NCI-H2171 treated with DMSO at 0.1 percent for 48 hours (cell line): ENCODE results near the gene URM1.
"Not testable (repeated sequence)": the region's sequence is repeated elsewhere in the genome, so short reads cannot be mapped to it uniquely, and the experiment has no call there.

Source experiments
- DNase-seq: peaks from one replicate; lab custom pipeline; 2025; lab: John Stamatoyannopoulos, UW

Gene URM1

DNA sequence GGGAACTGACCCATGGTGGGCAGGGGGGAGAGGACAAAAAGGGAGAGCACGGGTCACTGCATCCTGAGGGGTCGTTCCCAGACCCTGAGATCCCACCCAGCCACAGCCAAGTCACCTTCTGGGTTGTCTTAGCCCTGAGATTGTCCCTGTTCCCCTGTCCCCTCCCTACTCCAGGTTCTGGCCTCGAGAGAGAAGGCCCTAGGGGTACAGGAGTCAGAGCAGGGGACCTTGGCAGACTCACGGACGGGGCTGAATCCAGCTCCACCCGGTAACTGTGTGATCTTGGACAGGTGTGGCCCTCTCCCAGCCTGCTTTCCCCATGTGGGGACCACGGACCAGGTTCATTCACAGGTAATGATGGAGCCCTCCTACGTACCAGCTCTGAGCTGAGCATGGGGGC, 38.3 kb downstream of the URM1 start:
- no peak for DNase-seq

DNA sequence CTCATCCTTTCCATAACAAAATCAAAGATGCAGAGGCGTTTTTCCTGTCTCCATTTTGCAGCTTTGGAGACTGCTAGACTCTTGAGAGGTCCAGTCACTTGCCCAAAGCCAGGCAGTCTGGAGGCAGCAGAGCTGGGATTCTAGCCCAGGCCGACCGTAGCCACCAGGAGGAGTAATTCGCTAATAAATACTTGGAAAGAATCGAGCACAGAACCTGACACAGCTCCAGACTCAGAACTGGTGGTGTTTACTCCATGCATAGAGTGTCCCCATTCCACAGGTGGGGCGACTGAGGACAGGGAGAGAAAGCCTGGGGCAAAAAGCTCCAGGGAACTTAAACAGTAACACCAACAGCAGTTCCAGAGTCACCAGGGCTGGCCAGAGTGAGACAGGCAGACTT, 38.8 kb downstream of the URM1 start:
- DNase-seq: no peak

DNA sequence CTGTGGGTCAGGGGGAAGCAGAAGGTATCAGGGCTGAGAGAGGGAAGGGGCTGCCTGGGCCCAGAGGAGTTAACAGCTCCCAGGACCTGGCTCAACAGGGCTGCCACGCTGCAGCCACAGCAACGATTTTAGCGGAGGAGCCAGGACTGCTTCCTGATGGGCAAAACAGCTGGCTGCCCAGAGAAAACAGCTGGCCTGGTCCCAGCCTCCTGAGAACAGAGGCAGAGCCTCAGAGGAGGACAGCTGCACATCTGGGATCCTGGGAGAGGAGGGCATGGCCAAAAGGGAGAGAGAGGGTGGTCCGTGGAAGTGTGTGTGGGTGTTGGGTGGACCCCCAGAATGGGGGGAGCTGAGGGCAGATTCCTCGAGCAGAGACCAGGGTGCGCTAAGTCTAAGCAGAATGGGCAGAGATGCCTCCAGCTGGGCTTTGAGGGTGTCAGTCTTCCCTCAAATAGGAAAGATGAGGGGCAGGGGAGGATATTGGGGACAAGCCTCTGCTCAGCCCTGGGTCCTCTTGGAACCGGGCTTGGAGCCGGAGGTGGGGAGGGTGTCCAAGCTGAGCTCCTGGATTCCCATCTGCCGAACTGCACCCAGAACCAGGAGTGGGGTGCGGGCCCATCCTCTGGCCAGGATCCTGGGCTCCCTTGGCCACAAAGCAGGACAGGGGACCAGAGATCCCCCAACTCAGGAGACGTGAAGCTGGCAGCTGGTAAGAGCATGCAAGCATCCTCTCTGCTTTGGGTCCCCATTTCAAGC, 40.4 kb downstream of the URM1 start:
- no peak for DNase-seq

GRCh38 chr9:128412120-128412790, 41.1 kb downstream of the URM1 start:
- DNase-seq: peak; percentile 58

- not testable (repeated sequence) for DNase-seq
These were observed 42.6 kb downstream of the URM1 start for GRCh38 chr9:128413728-128414127.

DNA sequence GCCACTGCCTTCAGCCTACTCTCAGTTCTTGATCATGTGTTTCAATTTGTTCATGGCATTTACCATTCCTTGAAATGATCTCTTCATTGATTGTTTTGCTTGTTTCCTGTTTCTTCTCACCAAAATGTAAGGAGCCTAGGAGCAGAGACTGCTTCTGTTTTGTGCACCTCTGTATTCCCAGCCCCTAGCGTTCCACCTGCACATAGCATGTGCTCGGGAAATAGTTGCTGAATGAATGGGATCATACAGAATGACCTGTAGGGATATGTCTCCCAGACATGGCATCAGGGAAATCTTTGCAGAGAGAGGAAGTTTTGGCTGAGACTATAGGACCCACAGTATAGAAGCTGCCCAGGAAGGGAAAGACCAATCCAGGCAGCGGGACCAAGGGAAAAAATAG, 43.3 kb downstream of the URM1 start:
- DNase-seq: no peak

- no peak for DNase-seq
These were observed 44.1 kb downstream of the URM1 start for GRCh38 chr9:128415281-128415680.

DNA sequence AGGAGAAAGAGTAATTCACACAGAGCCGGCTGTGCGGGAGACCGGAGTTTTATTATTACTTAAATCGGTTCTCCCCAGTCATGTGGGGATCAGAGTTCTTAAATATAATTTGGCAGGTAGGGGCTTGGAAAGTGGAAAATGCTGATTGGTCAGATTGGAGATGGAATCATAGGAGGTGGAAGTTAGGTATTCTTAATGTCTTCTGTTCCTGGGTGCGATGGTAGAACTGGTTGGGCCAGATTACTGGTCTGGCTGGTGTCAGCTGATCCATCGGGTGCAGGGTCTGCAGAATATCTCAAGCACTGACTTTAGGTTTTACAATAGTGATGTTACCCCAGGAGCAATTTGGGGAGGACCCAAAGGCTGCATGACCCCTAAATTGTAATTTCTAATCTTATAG, 44.8 kb downstream of the URM1 start:
- DNase-seq: no peak

DNA sequence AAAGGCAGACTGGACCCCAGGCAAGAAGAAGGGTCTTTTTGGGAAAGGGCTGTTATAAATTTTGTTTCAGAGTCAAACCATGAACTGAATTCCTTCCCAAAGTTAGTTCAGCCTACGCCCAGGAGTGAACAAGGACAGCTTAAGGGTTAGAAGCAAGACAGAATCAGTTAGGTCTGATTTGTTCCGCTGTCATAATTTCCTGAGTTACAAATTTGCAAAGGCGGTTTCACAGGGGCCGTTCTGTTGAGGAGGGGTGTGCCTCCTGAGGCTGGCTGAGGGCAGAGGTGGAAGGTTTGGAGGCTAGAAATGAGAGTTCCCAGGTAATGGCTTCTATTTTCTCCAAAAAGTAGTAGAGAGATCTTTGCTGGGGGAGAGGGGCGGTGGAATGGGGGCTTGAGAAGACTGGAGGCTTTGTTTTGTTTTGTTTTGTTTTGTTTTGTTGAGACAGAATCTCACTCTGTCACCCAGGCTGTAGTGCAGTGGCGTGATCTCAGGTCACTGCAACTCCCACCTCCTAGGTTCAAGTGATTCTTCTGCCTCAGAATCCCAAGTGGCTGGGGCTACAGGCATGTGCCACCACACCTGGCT, 45.4 kb downstream of the URM1 start:
- no peak for DNase-seq

- peak; percentile 94 for DNase-seq
These were observed 48.1 kb downstream of the URM1 start for GRCh38 chr9:128419061-128419925.

GRCh38 chr9:128420060-128420650, 49.0 kb downstream of the URM1 start:
- peak; percentile 72 for DNase-seq

DNA sequence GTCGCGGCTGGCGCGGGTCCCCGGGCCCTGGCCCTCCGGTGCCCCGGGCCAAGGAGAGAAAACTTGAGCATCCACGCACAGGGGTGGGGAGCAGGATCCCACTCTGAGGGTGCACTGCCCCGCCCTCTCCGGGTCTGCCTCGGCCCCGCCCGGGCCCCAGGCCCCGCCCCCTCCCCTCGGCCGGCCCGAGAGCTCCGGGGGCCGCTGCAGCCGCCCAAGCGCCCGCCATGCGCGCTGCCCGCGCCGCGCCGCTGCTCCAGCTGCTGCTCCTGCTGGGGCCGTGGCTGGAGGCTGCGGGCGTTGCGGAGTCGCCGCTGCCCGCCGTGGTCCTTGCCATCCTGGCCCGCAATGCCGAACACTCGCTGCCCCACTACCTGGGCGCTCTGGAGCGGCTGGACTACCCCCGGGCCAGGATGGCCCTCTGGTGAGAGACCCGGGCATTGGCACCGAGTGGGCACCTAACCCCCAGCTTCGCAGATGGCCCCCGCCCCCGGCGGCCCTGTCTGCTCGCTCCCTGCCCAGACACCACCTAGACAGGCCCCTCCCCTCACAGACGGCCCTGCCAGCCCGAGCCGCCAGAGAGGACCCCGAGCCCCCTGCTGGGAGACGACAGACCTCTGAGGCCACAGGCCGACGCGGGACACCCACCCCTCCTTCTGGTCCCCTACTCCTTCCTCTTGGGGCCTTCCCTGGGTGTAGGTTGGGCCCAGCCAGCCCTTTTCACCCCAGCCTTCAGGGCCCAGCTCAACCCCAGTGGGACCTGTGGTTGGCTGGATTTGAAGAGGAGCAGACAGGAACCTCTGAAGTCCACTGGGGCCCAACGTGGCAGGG, 49.7 kb downstream of the URM1 start, which contains the start of gene CERCAM:
CERCAM (plus strand) TSS at position 207 of the 831 bp plus-strand sequence; CDS start at position 228, 21 bp downstream.
- DNase-seq: peak; percentile 45

GRCh38 chr9:128421482-128421996, 50.4 kb downstream of the URM1 start:
- DNase-seq: no peak

DNA sequence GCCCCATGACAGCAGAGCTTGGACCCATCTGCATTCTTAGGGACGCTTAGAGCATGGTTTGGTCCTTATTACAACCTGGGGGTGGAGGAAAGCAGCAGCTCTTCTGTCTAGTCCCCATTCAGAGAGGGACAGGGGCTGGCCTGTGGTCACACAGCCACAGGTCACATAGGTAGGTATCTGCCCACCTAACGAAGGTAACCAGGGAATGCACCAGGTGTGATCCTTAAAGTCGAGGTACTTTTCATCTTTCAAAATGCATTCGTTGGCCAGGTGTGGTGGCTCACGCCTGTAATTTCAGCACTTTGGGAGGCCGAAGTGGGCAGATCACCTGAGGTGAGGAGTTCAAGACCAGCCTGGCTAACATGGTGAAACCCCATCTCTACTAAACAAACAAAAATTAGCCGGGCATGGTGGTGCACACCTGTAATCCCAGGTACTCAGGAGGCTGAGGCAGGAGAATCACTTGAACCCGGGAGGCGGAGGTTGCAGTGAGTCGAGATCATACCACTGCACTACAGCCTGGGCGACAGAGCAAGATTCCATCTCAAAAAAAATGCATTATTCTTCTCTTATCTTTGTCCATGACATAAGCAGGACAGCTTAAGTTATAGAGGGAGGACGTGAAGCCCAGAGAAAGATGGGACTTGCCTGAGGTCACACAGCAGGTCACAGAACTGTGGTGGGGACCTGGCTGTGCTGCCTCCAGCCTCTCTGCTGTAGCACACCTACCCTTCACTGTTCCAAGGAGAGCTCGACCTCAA, 51.0 kb downstream of the URM1 start:
- not testable (repeated sequence) for DNase-seq

DNA sequence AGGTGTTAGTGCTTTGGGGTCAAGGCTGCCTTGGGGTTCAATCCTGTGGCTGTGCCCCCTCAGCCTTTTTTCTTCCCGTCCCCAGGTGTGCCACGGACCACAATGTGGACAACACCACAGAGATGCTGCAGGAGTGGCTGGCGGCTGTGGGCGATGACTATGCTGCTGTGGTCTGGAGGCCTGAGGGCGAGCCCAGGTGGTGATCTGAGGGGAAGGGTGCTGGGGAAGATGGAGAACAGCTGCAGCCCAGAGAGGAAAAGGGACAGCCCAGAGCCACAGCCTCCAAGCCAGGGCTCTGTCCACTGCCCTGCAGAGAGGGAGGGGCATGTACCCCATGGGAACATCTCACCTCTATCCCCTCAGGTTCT, 51.6 kb downstream of the URM1 start:
- no peak for DNase-seq

DNA sequence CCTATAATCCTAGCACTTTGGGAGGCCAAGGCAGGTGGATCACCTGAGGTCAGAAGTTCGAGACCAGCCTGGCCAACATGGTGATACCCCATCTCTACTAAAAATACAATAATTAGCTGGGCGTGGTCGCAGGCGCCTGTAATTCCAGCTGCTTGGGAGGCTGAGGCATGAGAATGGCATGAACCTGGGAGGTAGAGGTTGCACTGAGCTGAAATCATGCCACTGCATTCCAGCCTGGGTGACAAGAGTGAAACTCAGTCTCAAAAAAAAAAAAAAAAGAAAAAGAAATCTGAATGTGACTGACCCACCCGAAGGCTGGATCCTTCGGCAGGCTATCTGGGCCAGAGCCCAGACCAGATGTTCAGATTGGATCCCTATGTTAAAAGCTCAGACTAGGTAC, 52.2 kb downstream of the URM1 start:
- DNase-seq: not testable (repeated sequence)

DNA sequence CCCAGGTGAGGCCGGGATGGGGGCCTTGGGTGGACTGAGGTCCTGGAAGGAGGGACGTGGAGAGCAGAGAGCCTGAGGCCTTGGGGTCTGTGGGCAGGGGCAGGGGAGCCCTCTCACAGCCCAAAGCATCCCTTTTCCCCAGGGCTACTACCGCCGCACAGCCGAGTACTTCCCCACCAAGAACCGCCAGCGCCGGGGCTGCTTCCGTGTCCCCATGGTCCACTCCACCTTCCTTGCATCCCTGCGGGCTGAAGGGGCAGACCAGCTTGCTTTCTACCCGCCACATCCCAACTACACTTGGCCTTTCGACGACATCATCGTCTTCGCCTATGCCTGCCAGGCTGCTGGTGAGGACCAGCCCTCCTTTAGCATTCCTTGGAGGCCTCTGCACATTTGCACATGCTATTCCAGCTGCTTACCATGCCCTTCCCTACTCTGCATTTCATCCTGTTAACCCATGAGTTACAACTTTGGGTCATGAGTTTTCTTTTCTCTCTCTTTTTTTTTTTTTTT, 53.1 kb downstream of the URM1 start:
- DNase-seq: no peak

DNA sequence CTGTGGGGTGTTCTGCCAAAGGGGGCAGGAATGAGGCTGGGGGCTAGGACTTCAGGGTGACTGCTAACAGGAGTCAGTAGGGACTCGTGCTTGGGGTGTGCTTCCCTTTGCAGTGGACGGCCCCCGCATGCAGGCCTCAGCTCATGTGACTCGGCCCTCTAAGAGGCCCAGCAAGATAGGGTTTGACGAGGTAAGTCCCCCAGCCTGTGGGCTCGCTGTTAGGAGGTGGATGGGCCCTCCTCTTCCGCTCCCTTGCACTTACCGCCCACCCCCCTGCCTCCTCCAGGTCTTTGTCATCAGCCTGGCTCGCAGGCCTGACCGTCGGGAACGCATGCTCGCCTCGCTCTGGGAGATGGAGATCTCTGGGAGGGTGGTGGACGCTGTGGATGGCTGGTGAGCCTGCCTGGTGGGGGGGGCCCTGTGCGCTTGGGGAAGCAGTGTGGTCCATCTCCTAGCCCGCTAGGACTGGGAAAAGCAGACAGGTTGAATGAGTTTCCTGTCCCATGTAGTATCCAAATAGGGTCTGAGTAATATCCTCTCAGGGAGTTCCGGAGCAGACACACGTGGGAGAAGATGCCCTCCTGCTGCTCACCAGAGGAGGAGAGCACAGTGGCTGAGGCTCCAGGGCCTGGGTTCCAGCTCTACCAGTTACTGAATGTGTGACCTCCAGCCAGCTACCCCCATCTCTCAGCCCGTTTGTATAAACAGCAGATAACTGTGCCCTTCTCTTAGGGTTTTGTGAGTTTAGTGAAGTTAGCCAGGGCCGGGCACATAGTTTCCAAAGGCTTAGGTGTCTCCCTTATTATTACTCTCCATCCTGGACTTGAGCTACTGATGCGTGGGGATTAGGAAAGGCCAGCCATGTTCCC, 57.7 kb downstream of the URM1 start:
- no peak for DNase-seq
